Measurements from ENCODE around the gene GPR25.

The GPR25 gene

GRCh38 chr1:200836213-200836612, 36.6 kb upstream of the GPR25 start:
- Histone ChIP-seq H3K79me2 (ENCODE audit: insufficient read depth, low read length) (no peaks in the 10 kb centered on the region), H2AFZ (ENCODE audit: low read depth, low read length) (no peak overlapping the region), H3K4me2 (ENCODE audit: insufficient read depth, low read length) (no peak overlapping the region), H4K20me1 (ENCODE audit: insufficient read depth, low read length) (no peaks in the 10 kb centered on the region), H3K4me3 (ENCODE audit: low read depth in 1 of 2, low read length in 2 of 2) (no peak overlapping the region), H3K27me3 (ENCODE audit: insufficient read depth, low read length, poor library complexity) (no peaks in the 10 kb centered on the region), H3K36me3 (ENCODE audit: insufficient read depth, low read length) (no peaks in the 10 kb centered on the region), H3K4me1 (ENCODE audit: insufficient read depth, low read length) (no peaks in the 10 kb centered on the region), H3K9ac (ENCODE audit: low read depth, low read length) (no peak overlapping the region), H3K9me3 (ENCODE audit: insufficient read depth, low read length, severe bottlenecking) (no peaks in the 10 kb centered on the region), H3K27ac (ENCODE audit: low read length) (no peak overlapping the region)
- DNase-seq = no peak
- no peak for TF ChIP-seq EZH2 (IDR thresholded peaks at IDR 0.05; ENCODE audit: borderline replicate concordance, low read depth, low read length, severe bottlenecking)
- TF ChIP-seq CTCF (IDR thresholded peaks at IDR 0.05; ENCODE audit: borderline replicate concordance, extremely low read depth, low read length, poor library complexity, severe bottlenecking) = no peak
- no peak for ATAC-seq (ENCODE audit: insufficient read depth, low read depth)

GRCh38 chr1:200837931-200838571, 34.7 kb upstream of the GPR25 start:
- Histone ChIP-seq H3K4me1 (ENCODE audit: insufficient read depth, low read length) (no peaks in the 10 kb centered on the region), H3K9ac (ENCODE audit: low read depth, low read length) (no peak overlapping the region), H4K20me1 (ENCODE audit: insufficient read depth, low read length) (no peaks in the 10 kb centered on the region), H3K4me3 (ENCODE audit: low read depth in 1 of 2, low read length in 2 of 2) (no peak overlapping the region), H3K27me3 (ENCODE audit: insufficient read depth, low read length, poor library complexity) (no peaks in the 10 kb centered on the region), H3K4me2 (ENCODE audit: insufficient read depth, low read length) (no peak overlapping the region), H3K9me3 (ENCODE audit: insufficient read depth, low read length, severe bottlenecking) (no peaks in the 10 kb centered on the region), H3K36me3 (ENCODE audit: insufficient read depth, low read length) (no peaks in the 10 kb centered on the region), H3K79me2 (ENCODE audit: insufficient read depth, low read length) (no peaks in the 10 kb centered on the region), H2AFZ (ENCODE audit: low read depth, low read length) (no peak overlapping the region), H3K27ac (ENCODE audit: low read length) (no peak overlapping the region)
- TF ChIP-seq EZH2 (IDR thresholded peaks at IDR 0.05; ENCODE audit: borderline replicate concordance, low read depth, low read length, severe bottlenecking) (no peak), CTCF (IDR thresholded peaks at IDR 0.05; ENCODE audit: borderline replicate concordance, extremely low read depth, low read length, poor library complexity, severe bottlenecking) (peak; percentile 55)
- ATAC-seq (ENCODE audit: insufficient read depth, low read depth) = no peak
- no peak for DNase-seq

GRCh38 chr1:200838676-200839445, 33.9 kb upstream of the GPR25 start:
- ATAC-seq (ENCODE audit: insufficient read depth, low read depth) (no peak), DNase-seq (no peak)
- Histone ChIP-seq H3K4me1 (ENCODE audit: insufficient read depth, low read length) (no peaks in the 10 kb centered on the region), H4K20me1 (ENCODE audit: insufficient read depth, low read length) (no peaks in the 10 kb centered on the region), H3K27me3 (ENCODE audit: insufficient read depth, low read length, poor library complexity) (no peaks in the 10 kb centered on the region), H3K4me2 (ENCODE audit: insufficient read depth, low read length) (no peak overlapping the region), H3K9me3 (ENCODE audit: insufficient read depth, low read length, severe bottlenecking) (no peaks in the 10 kb centered on the region), H3K27ac (ENCODE audit: low read length) (no peak overlapping the region), H3K9ac (ENCODE audit: low read depth, low read length) (no peak overlapping the region), H2AFZ (ENCODE audit: low read depth, low read length) (no peak overlapping the region), H3K4me3 (ENCODE audit: low read depth in 1 of 2, low read length in 2 of 2) (no peak overlapping the region), H3K79me2 (ENCODE audit: insufficient read depth, low read length) (no peaks in the 10 kb centered on the region), H3K36me3 (ENCODE audit: insufficient read depth, low read length) (no peaks in the 10 kb centered on the region)
- no peak for TF ChIP-seq EZH2 (IDR thresholded peaks at IDR 0.05; ENCODE audit: borderline replicate concordance, low read depth, low read length, severe bottlenecking)

- Histone ChIP-seq H3K36me3 (ENCODE audit: insufficient read depth, low read length) (no peaks in the 10 kb centered on the region), H3K9me3 (ENCODE audit: insufficient read depth, low read length, severe bottlenecking) (no peaks in the 10 kb centered on the region), H3K9ac (ENCODE audit: low read depth, low read length) (no peak overlapping the region), H3K4me2 (ENCODE audit: insufficient read depth, low read length) (no peak overlapping the region), H3K4me3 (ENCODE audit: low read depth in 1 of 2, low read length in 2 of 2) (no peak overlapping the region), H3K4me1 (ENCODE audit: insufficient read depth, low read length) (no peaks in the 10 kb centered on the region), H4K20me1 (ENCODE audit: insufficient read depth, low read length) (no peaks in the 10 kb centered on the region), H2AFZ (ENCODE audit: low read depth, low read length) (no peak overlapping the region), H3K27me3 (ENCODE audit: insufficient read depth, low read length, poor library complexity) (no peaks in the 10 kb centered on the region), H3K79me2 (ENCODE audit: insufficient read depth, low read length) (no peaks in the 10 kb centered on the region), H3K27ac (ENCODE audit: low read length) (no peak overlapping the region)
- ATAC-seq (ENCODE audit: insufficient read depth, low read depth) (no peak), DNase-seq (no peak)
- TF ChIP-seq EZH2 (IDR thresholded peaks at IDR 0.05; ENCODE audit: borderline replicate concordance, low read depth, low read length, severe bottlenecking) = no peak
- no peak for TF ChIP-seq CTCF (IDR thresholded peaks at IDR 0.05; ENCODE audit: borderline replicate concordance, extremely low read depth, low read length, poor library complexity, severe bottlenecking)
These were observed 27.4 kb upstream of the GPR25 start for GRCh38 chr1:200845360-200845759.
